ENCODE measurements around the gene ARL8B. TPM values are rescaled to one million over a fixed set of nuclear protein-coding genes. Genes with fewer than 3 reads are reported as not detected.
A peak's percentile ranks its signal among the peaks of the same experiment; 100 is the strongest.

ARL8B gene
- polyA plus RNA-seq, 3 donors = 46.6 to 121 (median 101) TPM

DNA sequence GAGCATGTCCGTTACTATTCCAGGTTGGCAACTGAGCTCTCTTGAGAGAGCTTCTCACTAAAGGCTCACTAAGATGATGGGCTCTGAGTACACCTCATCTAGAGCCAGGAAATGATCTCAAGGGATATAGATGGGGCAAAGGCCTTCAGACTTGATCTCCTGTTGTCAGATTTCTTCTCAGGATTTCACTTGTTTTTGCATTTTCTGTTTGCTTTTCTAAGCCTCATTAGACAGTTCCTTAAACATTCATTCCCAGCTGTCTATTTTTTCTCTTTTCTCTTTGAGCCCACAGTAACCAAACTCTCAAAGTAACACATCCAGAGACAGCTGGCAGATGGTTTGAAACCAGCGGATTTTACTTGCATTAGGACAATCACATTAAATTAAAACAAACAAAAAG lies 28.4 kb upstream of the ARL8B start:
- Histone ChIP-seq H3K36me3 (replicated peaks in 1 of 2; ENCODE audit: control insufficient read depth in 1 of 2, insufficient read depth in 2 of 2, low read length in 2 of 2) (no peaks in the 10 kb centered on the region), H3K4me3 (replicated peaks in 1 of 3; ENCODE audit: low read depth in 2 of 3, low read length in 3 of 3) (no peak overlapping the region), H3K79me2 (ENCODE audit: insufficient read depth, low read length) (no peaks in the 10 kb centered on the region), H3K9me3 (replicated peaks in 1 of 2; ENCODE audit: control insufficient read depth in 1 of 2, insufficient read depth in 1 of 2, low read length in 2 of 2) (no peaks in the 10 kb centered on the region), H3K4me2 (replicated peaks; ENCODE audit: extremely low read depth, low read length, poor library complexity, severe bottlenecking) (no peak overlapping the region), H3K4me1 (ENCODE audit: control insufficient read depth in 1 of 2, insufficient read depth in 2 of 2, low read length in 2 of 2) (peaks cover 4 to 11% of the 10 kb centered on the region in 2 donors), H3K27ac (ENCODE audit: low read depth in 1 of 2, low read length in 2 of 2) (no peak overlapping the region), H4K20me1 (ENCODE audit: insufficient read depth, low read length) (no peaks in the 10 kb centered on the region), H3K27me3 (ENCODE audit: control insufficient read depth in 2 of 2, insufficient read depth in 2 of 2, low read length in 2 of 2) (peaks cover 0 to 12% of the 10 kb centered on the region in 2 donors), H2AFZ (ENCODE audit: insufficient read depth, low read depth, low read length, poor library complexity, severe bottlenecking) (no peak overlapping the region), H3K9ac (ENCODE audit: insufficient read depth, low read length, poor library complexity, severe bottlenecking) (no peak overlapping the region)
- 100% methylated on average over 1 of the region's 2 CpGs for WGBS (ENCODE audit: insufficient coverage)
- peaks cover 16% of the 10 kb centered on the region for H3K4me1 Mint-ChIP-seq
- TF ChIP-seq, protein P1, sequence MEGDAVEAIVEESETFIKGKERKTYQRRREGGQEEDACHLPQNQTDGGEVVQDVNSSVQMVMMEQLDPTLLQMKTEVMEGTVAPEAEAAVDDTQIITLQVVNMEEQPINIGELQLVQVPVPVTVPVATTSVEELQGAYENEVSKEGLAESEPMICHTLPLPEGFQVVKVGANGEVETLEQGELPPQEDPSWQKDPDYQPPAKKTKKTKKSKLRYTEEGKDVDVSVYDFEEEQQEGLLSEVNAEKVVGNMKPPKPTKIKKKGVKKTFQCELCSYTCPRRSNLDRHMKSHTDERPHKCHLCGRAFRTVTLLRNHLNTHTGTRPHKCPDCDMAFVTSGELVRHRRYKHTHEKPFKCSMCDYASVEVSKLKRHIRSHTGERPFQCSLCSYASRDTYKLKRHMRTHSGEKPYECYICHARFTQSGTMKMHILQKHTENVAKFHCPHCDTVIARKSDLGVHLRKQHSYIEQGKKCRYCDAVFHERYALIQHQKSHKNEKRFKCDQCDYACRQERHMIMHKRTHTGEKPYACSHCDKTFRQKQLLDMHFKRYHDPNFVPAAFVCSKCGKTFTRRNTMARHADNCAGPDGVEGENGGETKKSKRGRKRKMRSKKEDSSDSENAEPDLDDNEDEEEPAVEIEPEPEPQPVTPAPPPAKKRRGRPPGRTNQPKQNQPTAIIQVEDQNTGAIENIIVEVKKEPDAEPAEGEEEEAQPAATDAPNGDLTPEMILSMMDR (IDR thresholded peaks at IDR 0.05) = no peak
- no peak overlapping the region for H3K4me3 Mint-ChIP-seq
- no peak for DNase-seq
- H3K27me3 Mint-ChIP-seq (ENCODE audit: low read depth in 3 of 3) = peaks cover 10 to 27% (median 22%) of the 10 kb centered on the region in 3 donors
- H3K9me3 Mint-ChIP-seq = peaks cover 0 to 2% (median 0%) of the 10 kb centered on the region in 7 donors
- H3K27ac Mint-ChIP-seq = no peak overlapping the region
- intact Hi-C loops (cut with micrococcal nuclease) = no loop called here
- peaks cover 0 to 3% of the 10 kb centered on the region in 2 donors for H3K36me3 Mint-ChIP-seq

DNA sequence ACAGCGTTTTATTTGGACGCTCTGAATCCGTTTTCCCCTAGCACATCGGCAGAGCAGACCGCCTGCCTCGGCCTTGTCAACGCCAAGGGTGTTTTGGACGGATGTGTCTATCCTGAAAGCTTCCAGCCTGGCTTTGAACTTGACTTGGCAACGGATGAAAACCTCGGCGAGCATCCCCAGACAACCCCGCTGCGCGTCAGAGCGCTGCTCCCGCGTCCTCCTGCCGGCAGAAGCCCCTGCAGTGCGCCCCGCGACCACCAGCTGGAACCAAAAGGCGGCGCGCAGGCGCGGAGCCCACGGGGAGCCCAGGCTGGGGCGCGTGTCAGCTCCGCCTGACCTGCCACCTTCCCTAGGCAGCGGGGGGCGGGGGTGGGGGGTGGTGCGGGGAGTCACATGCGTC lies 26.2 kb upstream of the ARL8B start:
- H2AFZ ChIP-seq (ENCODE audit: insufficient read depth, low read depth, low read length, poor library complexity, severe bottlenecking) = peak overlapping the region; percentile 78
- no peaks in the 10 kb centered on the region for H3K9me3 ChIP-seq (replicated peaks in 1 of 2; ENCODE audit: control insufficient read depth in 1 of 2, insufficient read depth in 1 of 2, low read length in 2 of 2)
- DNase-seq = no peak
- H3K27ac ChIP-seq (ENCODE audit: low read depth in 1 of 2, low read length in 2 of 2) = no peak overlapping the region
- Mint-ChIP-seq H3K4me1 (peaks cover 16% of the 10 kb centered on the region), H3K4me3 (peak overlapping the region; percentile 48 to 82), H3K27me3 (ENCODE audit: low read depth in 3 of 3) (peaks cover 10 to 27% (median 20%) of the 10 kb centered on the region in 3 donors), H3K27ac (no peak overlapping the region), H3K36me3 (peaks cover 0 to 3% of the 10 kb centered on the region in 2 donors), H3K9me3 (peaks cover 0 to 3% (median 0%) of the 10 kb centered on the region in 7 donors)
- peak overlapping the region; percentile 49 for H3K4me2 ChIP-seq (replicated peaks; ENCODE audit: extremely low read depth, low read length, poor library complexity, severe bottlenecking)
- intact Hi-C loops (cut with micrococcal nuclease) = no loop called here
- WGBS (ENCODE audit: insufficient coverage) = 3% methylated on average over 22 of the region's 34 CpGs
- H3K4me3 ChIP-seq (replicated peaks in 1 of 3; ENCODE audit: low read depth in 2 of 3, low read length in 3 of 3) = peak overlapping the region in 1 of 3 experiments; percentile 20
- peaks cover 0 to 12% of the 10 kb centered on the region in 2 donors for H3K27me3 ChIP-seq (ENCODE audit: control insufficient read depth in 2 of 2, insufficient read depth in 2 of 2, low read length in 2 of 2)
- TF ChIP-seq, protein P1 (IDR thresholded peaks at IDR 0.05) = no peak
- H3K36me3 ChIP-seq (replicated peaks in 1 of 2; ENCODE audit: control insufficient read depth in 1 of 2, insufficient read depth in 2 of 2, low read length in 2 of 2) = no peaks in the 10 kb centered on the region
- no peaks in the 10 kb centered on the region for H3K79me2 ChIP-seq (ENCODE audit: insufficient read depth, low read length)
- no peaks in the 10 kb centered on the region for H4K20me1 ChIP-seq (ENCODE audit: insufficient read depth, low read length)
- peak overlapping the region; percentile 40 for H3K9ac ChIP-seq (ENCODE audit: insufficient read depth, low read length, poor library complexity, severe bottlenecking)
- peaks cover 4 to 11% of the 10 kb centered on the region in 2 donors for H3K4me1 ChIP-seq (ENCODE audit: control insufficient read depth in 1 of 2, insufficient read depth in 2 of 2, low read length in 2 of 2)

Data from CD14-positive monocyte (primary cell).